ENCODE results near the gene TMEM132C.

Gene TMEM132C

GRCh38 chr12:128672428-128672827, 405.5 kb downstream of the TMEM132C start:
- no peak for DNase-seq

GRCh38 chr12:128672893-128673292, 405.9 kb downstream of the TMEM132C start:
- DNase-seq: no peak

GRCh38 chr12:128675576-128675975, 408.6 kb downstream of the TMEM132C start:
- DNase-seq: no peak

GRCh38 chr12:128680555-128680954, 413.6 kb downstream of the TMEM132C start:
- DNase-seq: no peak

GRCh38 chr12:128682548-128683275, 415.7 kb downstream of the TMEM132C start:
- no peak for DNase-seq

- DNase-seq: no peak
Observed at GRCh38 chr12:128684352-128684751, 417.4 kb downstream of the TMEM132C start.

GRCh38 chr12:128685903-128686475, 419.0 kb downstream of the TMEM132C start:
- no peak for DNase-seq

GRCh38 chr12:128687851-128688250, 420.9 kb downstream of the TMEM132C start:
- no peak for DNase-seq

GRCh38 chr12:128690641-128691040, 423.7 kb downstream of the TMEM132C start:
- no peak for DNase-seq

- DNase-seq: no peak
Observed at GRCh38 chr12:128693115-128693514, 426.1 kb downstream of the TMEM132C start.

GRCh38 chr12:128693771-128694170, 426.8 kb downstream of the TMEM132C start:
- DNase-seq: no peak

GRCh38 chr12:128694445-128694844, 427.5 kb downstream of the TMEM132C start:
- no peak for DNase-seq

GRCh38 chr12:128695697-128696096, 428.7 kb downstream of the TMEM132C start:
- DNase-seq: no peak

- no peak for DNase-seq
Observed at GRCh38 chr12:128698301-128698972, 431.5 kb downstream of the TMEM132C start.

- DNase-seq: no peak
Observed at GRCh38 chr12:128699106-128699505, 432.1 kb downstream of the TMEM132C start.

GRCh38 chr12:128702371-128702770, 435.4 kb downstream of the TMEM132C start:
- no peak for DNase-seq

GRCh38 chr12:128705140-128705539, 438.2 kb downstream of the TMEM132C start:
- no peak for DNase-seq

- no peak for DNase-seq
Observed at GRCh38 chr12:128707488-128707887, 440.5 kb downstream of the TMEM132C start.

GRCh38 chr12:128708789-128709188, 441.8 kb downstream of the TMEM132C start:
- no peak for DNase-seq

- no peak for DNase-seq
Observed at GRCh38 chr12:128709660-128710059, 442.7 kb downstream of the TMEM132C start.

- no peak for DNase-seq
Observed at GRCh38 chr12:128711486-128711885, 444.5 kb downstream of the TMEM132C start.

GRCh38 chr12:128712622-128713021, 445.7 kb downstream of the TMEM132C start:
- DNase-seq: no peak

- no peak for DNase-seq
Observed at GRCh38 chr12:128715485-128715884, 448.5 kb downstream of the TMEM132C start.
